Parathyroid adenoma (tissue), 2 donors: ENCODE data around the gene NENF.

ENCODE experiments used
- H2AFZ ChIP-seq: fragments of 300-600 bp; sonication (generic); one replicate; pipeline ENCODE4 v1.7.0; 2017; ENCODE audit warnings: antibody characterized with exemption, mild to moderate bottlenecking
- H3K27ac ChIP-seq: fragments of 300-600 bp; sonication (generic); one replicate; pipeline ENCODE4 v1.7.0; 2017
- H3K27me3 ChIP-seq: fragments of 300-600 bp; sonication (generic); one replicate; pipeline ENCODE4 v1.7.0; 2017; ENCODE audit warnings: low read length; ENCODE audit not compliant: control insufficient read depth, insufficient read depth
- H3K36me3 ChIP-seq: fragments of 300-600 bp; sonication (generic); one replicate; pipeline ENCODE4 v1.7.0; 2017; ENCODE audit warnings: low read length; ENCODE audit not compliant: control insufficient read depth, insufficient read depth
- H3K4me1 ChIP-seq: fragments of 300-600 bp; sonication (generic); one replicate; pipeline ENCODE4 v1.7.0; 2017; ENCODE audit warnings: control low read depth
- H3K4me2 ChIP-seq: fragments of 300-600 bp; sonication (generic); one replicate; pipeline ENCODE4 v1.7.0; 2017; ENCODE audit warnings: low read length
- H3K4me3 ChIP-seq: fragments of 300-600 bp; sonication (generic); one replicate; pipeline ENCODE4 v1.7.0; 2017; ENCODE audit warnings: low read depth, low read length
- H3K79me2 ChIP-seq: fragments of 300-600 bp; sonication (generic); one replicate; pipeline ENCODE4 v1.7.0; 2017; ENCODE audit warnings: control low read depth
- H3K9ac ChIP-seq: fragments of 300-600 bp; sonication (generic); one replicate; pipeline ENCODE4 v1.7.0; 2017; ENCODE audit warnings: mild to moderate bottlenecking
- H3K9me3 ChIP-seq: fragments of 300-600 bp; sonication (generic); one replicate; pipeline ENCODE4 v1.7.0; 2017; ENCODE audit warnings: low read length; ENCODE audit not compliant: control insufficient read depth
- CTCF ChIP-seq: fragments of 300-600 bp; sonication (generic); IDR thresholded peaks from one replicate; pipeline ENCODE4 v1.7.0; 2017; ENCODE audit warnings: antibody characterized with exemption, mild to moderate bottlenecking
- donor health status: primary hyperparathyroidism.

Gene NENF

DNA sequence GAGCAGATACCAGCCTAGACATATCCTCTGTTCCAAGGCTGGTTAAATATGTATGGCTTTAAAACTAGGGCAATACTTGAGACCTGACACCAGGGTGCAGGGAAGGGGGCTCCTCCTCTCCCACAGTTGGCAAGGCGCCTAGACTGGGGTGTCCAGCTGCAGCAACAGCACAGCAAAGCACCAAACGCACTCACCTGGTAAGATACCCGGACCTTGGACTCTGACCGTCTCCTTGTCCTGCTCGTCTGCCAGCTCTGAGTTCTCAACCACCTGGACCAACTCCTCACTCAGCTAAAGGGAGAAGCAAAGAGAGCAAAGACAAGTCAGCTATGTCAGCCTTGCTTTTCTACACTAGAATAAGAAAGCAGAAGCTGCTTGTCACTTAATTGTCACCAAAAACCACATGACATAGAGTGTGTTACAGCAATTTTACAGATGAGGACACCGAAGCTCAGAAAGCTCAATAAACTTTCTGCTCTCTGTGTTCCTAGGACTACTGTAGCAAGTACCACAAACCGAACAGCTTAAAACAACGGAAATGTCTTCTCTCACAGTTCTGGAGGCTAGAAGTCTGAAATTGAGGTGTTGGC, 22.4 kb upstream of the NENF start:
- TF ChIP-seq CTCF = no peak
- no peaks in the 10 kb centered on the region for H3K9me3 ChIP-seq
- H3K9ac ChIP-seq = no peak overlapping the region
- no peak overlapping the region for H3K27ac ChIP-seq
- no peaks in the 10 kb centered on the region for H3K79me2 ChIP-seq
- H3K4me3 ChIP-seq = no peak overlapping the region
- H3K4me2 ChIP-seq = no peak overlapping the region
- H3K36me3 ChIP-seq = no peaks in the 10 kb centered on the region
- no peak overlapping the region for H2AFZ ChIP-seq
- no peaks in the 10 kb centered on the region for H3K4me1 ChIP-seq
- no peaks in the 10 kb centered on the region for H3K27me3 ChIP-seq

GRCh38 chr1:212412374-212412773, 20.3 kb upstream of the NENF start:
- no peaks in the 10 kb centered on the region for H3K79me2 ChIP-seq
- no peaks in the 10 kb centered on the region for H3K9me3 ChIP-seq
- H3K4me2 ChIP-seq = no peak overlapping the region
- H2AFZ ChIP-seq = no peak overlapping the region
- H3K4me3 ChIP-seq = no peak overlapping the region
- H3K9ac ChIP-seq = no peak overlapping the region
- H3K27ac ChIP-seq = no peak overlapping the region
- H3K27me3 ChIP-seq = no peaks in the 10 kb centered on the region
- no peaks in the 10 kb centered on the region for H3K4me1 ChIP-seq
- H3K36me3 ChIP-seq = no peaks in the 10 kb centered on the region
- TF ChIP-seq CTCF = no peak

- no peak for TF ChIP-seq CTCF
- Histone ChIP-seq H3K9me3 (no peaks in the 10 kb centered on the region), H3K4me2 (peak overlapping the region; percentile 93), H3K27me3 (no peaks in the 10 kb centered on the region), H3K9ac (no peak overlapping the region), H2AFZ (peak overlapping the region; percentile 90), H3K4me1 (no peaks in the 10 kb centered on the region), H3K4me3 (peak overlapping the region; percentile 80), H3K27ac (no peak overlapping the region), H3K79me2 (no peaks in the 10 kb centered on the region), H3K36me3 (no peaks in the 10 kb centered on the region)
Observed at GRCh38 chr1:212413902-212414327, 18.8 kb upstream of the NENF start.

- Histone ChIP-seq H3K27me3 (no peaks in the 10 kb centered on the region), H3K79me2 (no peaks in the 10 kb centered on the region), H3K36me3 (no peaks in the 10 kb centered on the region), H3K4me1 (no peaks in the 10 kb centered on the region), H3K9me3 (no peaks in the 10 kb centered on the region), H3K4me2 (peak within 1 kb of the TSS; percentile 93), H2AFZ (peak within 1 kb of the TSS; percentile 90), H3K9ac (no peak within 1 kb of the TSS), H3K27ac (peak within 1 kb of the TSS; percentile 19), H3K4me3 (peak within 1 kb of the TSS; percentile 80)
- TF ChIP-seq CTCF = no peak
Observed at GRCh38 chr1:212414328-212415106, 18.2 kb upstream of the NENF start, which contains the start of gene PACC1. Gene PACC1, minus strand, starts transcription at chr1:212414886. Its CDS starts 129 bp downstream, at chr1:212414757.
